B cell (primary cell): ENCODE data around the gene EML3. TPM values are rescaled to one million over a fixed set of nuclear protein-coding genes. Genes with fewer than 3 reads are reported as not detected.
A peak's percentile ranks its signal among the peaks of the same experiment; 100 is the strongest.

Experiments
- ATAC-seq: fragments of 200-7000 bp; cut with Tn5 transposase; one replicate; pipeline ENCODE4 v1.10.0; 2021; ENCODE audit warnings: low read depth, mild to moderate bottlenecking, moderate number of reproducible peaks, moderate library complexity
- CTCF ChIA-PET: fragments of 350-600 bp; sonication (Branson Sonifier 250); formaldehyde crosslinking; loops from one replicate; lab custom pipeline; 2021; ENCODE audit warnings: antibody characterized with exemption, inconsistent platforms; lab: Charles Lee
- POLR2A ChIA-PET: fragments of 350-600 bp; sonication (Branson Sonifier 250); formaldehyde crosslinking; loops from one replicate; lab custom pipeline; 2021; ENCODE audit warnings: antibody characterized with exemption; lab: Charles Lee
- DNase-seq: peaks from one replicate; pipeline ENCODE4 v3.0.0; 2013
- H2AFZ ChIP-seq: 2 replicates; pipeline ENCODE4 v1.6.1; 2012; ENCODE audit warnings: mild to moderate bottlenecking, low read depth, low read length; ENCODE audit not compliant: insufficient read depth, poor library complexity, severe bottlenecking
- H3K27ac ChIP-seq, 2 donors: 1 replicate in 1 of 2; 2 replicates in 1 of 2; pipeline ENCODE4 v1.5.1; 2012 to 2013; ENCODE audit warnings: low read length in 2 of 2, mild to moderate bottlenecking in 2 of 2, moderate library complexity in 1 of 2
- H3K27me3 ChIP-seq, 4 experiments: fragments of 200-600 bp in 1 of 4; sonication (generic) in 1 of 4; replicated peaks in 1 of 4; 1 replicate in 2 of 4; 2 replicates in 2 of 4; pipeline versions ENCODE4 v1.6.1 to v1.7.0; 2013 to 2016; ENCODE audit warnings: low read length in 3 of 4, mild to moderate bottlenecking in 2 of 4, mixed read lengths in 1 of 4, moderate library complexity in 1 of 4; ENCODE audit not compliant: insufficient read depth in 4 of 4, control insufficient read depth in 3 of 4; ENCODE audit errors: control extremely low read depth in 1 of 4
- H3K36me3 ChIP-seq, 2 experiments: replicated peaks in 1 of 2; 1 replicate in 1 of 2; 2 replicates in 1 of 2; pipeline versions ENCODE4 v1.6.1 to v1.7.1; 2013; ENCODE audit warnings: low read length in 1 of 2; ENCODE audit not compliant: insufficient read depth in 2 of 2, control insufficient read depth in 1 of 2; ENCODE audit errors: control extremely low read depth in 1 of 2, extremely low read depth in 1 of 2
- H3K4me1 ChIP-seq, 2 donors: fragments of 200-600 bp in 1 of 2; sonication (generic) in 1 of 2; 1 replicate in 1 of 2; 2 replicates in 1 of 2; pipeline versions ENCODE4 v1.5.1 to v1.6.1; 2013 to 2017; ENCODE audit warnings: low read length in 2 of 2; ENCODE audit not compliant: control insufficient read depth in 2 of 2, insufficient read depth in 2 of 2
- H3K4me2 ChIP-seq: replicated peaks from 2 replicates; pipeline ENCODE3; 2012; ENCODE audit warnings: mild to moderate bottlenecking, low read depth, low read length; ENCODE audit not compliant: poor library complexity, severe bottlenecking
- H3K4me3 ChIP-seq, 5 experiments: fragments of 200-600 bp in 1 of 5; sonication (generic) in 1 of 5; 1 replicate in 3 of 5; 2 replicates in 2 of 5; pipeline versions ENCODE4 v1.5.1 to v1.7.0; 2011 to 2016; ENCODE audit warnings: low read length in 4 of 5, mild to moderate bottlenecking in 4 of 5, low read depth in 2 of 5, control low read depth in 1 of 5, moderate library complexity in 1 of 5; ENCODE audit not compliant: insufficient read depth in 1 of 5; ENCODE audit errors: control extremely low read depth in 1 of 5, extremely low read depth in 1 of 5
- H3K79me2 ChIP-seq: fragments of 200-600 bp; sonication (generic); one replicate; pipeline ENCODE4 v1.6.0; 2016; ENCODE audit warnings: low read length; ENCODE audit not compliant: control insufficient read depth, insufficient read depth
- H3K9ac ChIP-seq: fragments of 200-600 bp; sonication (generic); 2 replicates; pipeline ENCODE4 v1.6.1; 2017; ENCODE audit warnings: mild to moderate bottlenecking, low read length, moderate library complexity
- H3K9me3 ChIP-seq, 3 donors: one replicate each; pipeline versions ENCODE4 v1.6.1 to v1.7.1; 2013; ENCODE audit warnings: low read length in 2 of 3; ENCODE audit not compliant: control insufficient read depth in 2 of 3, insufficient read depth in 1 of 3; ENCODE audit errors: control extremely low read depth in 1 of 3
- H4K20me1 ChIP-seq: 2 replicates; pipeline ENCODE4 v1.6.0; 2012; ENCODE audit warnings: mild to moderate bottlenecking, low read length; ENCODE audit not compliant: insufficient read depth, control insufficient read depth, poor library complexity, severe bottlenecking
- H3K27ac Mint-ChIP-seq: one replicate; pipeline ENCODE4 v1.8.0; 2021; ENCODE audit warnings: mixed read lengths
- H3K27me3 Mint-ChIP-seq: one replicate; pipeline ENCODE4 v1.8.0; 2021; ENCODE audit warnings: mixed read lengths
- H3K4me1 Mint-ChIP-seq: one replicate; pipeline ENCODE4 v1.8.0; 2021; ENCODE audit warnings: mixed read lengths
- H3K4me3 Mint-ChIP-seq: one replicate; pipeline ENCODE4 v1.8.0; 2021; ENCODE audit warnings: mixed read lengths
- H3K9me3 Mint-ChIP-seq: one replicate; pipeline ENCODE4 v1.8.0; 2022; ENCODE audit warnings: mixed read lengths; ENCODE audit not compliant: insufficient read depth
- CTCF ChIP-seq: fragments of 200-600 bp; IDR thresholded peaks from one replicate; pipeline ENCODE4 v1.8.0; 2022; ENCODE audit warnings: antibody characterized with exemption, mild to moderate bottlenecking
- EZH2 ChIP-seq: IDR thresholded peaks from 2 replicates; pipeline ENCODE4 v1.6.1; 2012; ENCODE audit warnings: borderline replicate concordance, low read depth, mild to moderate bottlenecking, moderate library complexity, low read length; ENCODE audit not compliant: insufficient read depth, poor library complexity, severe bottlenecking
- WGBS: methylation state at CpG from one replicate; pipeline ENCODE4 v1.1.5; 2013; ENCODE audit warnings: missing lambda C conversion rate; ENCODE audit not compliant: insufficient coverage; 5-methylcytosine and 5-hydroxymethylcytosine counted together
- intact Hi-C: fragments of 100-400 bp; cut with micrococcal nuclease; formaldehyde crosslinking; loops from one replicate; pipeline ENCODE4 v1.10.0; 2022
- polyA plus RNA-seq: library from polyadenylated mRNA; depleted of rRNA; stranded (reverse); fragments of >200 nt; gene quantifications from 2 replicates; pipeline ENCODE4 v1.2.3, GENCODE V29; 2012
- total RNA-seq, 2 donors: library from RNA; stranded (reverse); fragments of 120-200 nt in 1 of 2; gene quantifications; 1 replicate in 1 of 2; 2 replicates in 1 of 2; pipeline versions ENCODE4 v1.2.3 to v1.2.4, GENCODE V29; 2013 to 2022

EML3 gene
- total and polyA plus RNA-seq, 2 donors (not counting 1 experiment from before 2014, with no cell fraction given), result 127 to 128 TPM

- peaks cover 6 to 45% of the 10 kb centered on the region in 2 experiments for H3K36me3 ChIP-seq
- H3K9me3 ChIP-seq, result peaks cover 0 to 3% (median 0%) of the 10 kb centered on the region in 3 donors
- no peak for TF ChIP-seq CTCF
- TF ChIP-seq EZH2, result no peak
- ATAC-seq, result peak; percentile 1
- Mint-ChIP-seq H3K27me3 (no peaks in the 10 kb centered on the region), H3K4me3 (peak overlapping the region; percentile 92), H3K9me3 (no peaks in the 10 kb centered on the region), H3K27ac (peak overlapping the region; percentile 95), H3K4me1 (peaks cover 48% of the 10 kb centered on the region)
- H3K27me3 ChIP-seq, result no peaks in the 10 kb centered on the region
- intact Hi-C loops, result loop anchor here (1.0 to 5.0 kb wide), 5 partner anchors 17 to 306 kb away; partner anchors contain the start of genes BSCL2, GNG3, SLC3A2 and STX5
- peaks cover 3% of the 10 kb centered on the region for H4K20me1 ChIP-seq
- peak overlapping the region; percentile 63 to 76 for H3K27ac ChIP-seq
- no peak for DNase-seq
- H2AFZ ChIP-seq, result peak overlapping the region; percentile 87
- H3K9ac ChIP-seq, result peak overlapping the region; percentile 86
- POLR2A ChIA-PET, result interaction anchor here (0.5 to 2.3 kb wide), 19 partner anchors 11 to 267 kb away, joined by 3 to 35 read pairs (median 4); partner anchors contain the start of genes B3GAT3, C11orf98, CSKMT and HNRNPUL2
- peaks cover 18% of the 10 kb centered on the region for H3K79me2 ChIP-seq
- H3K4me2 ChIP-seq, result peak overlapping the region; percentile 90
- peaks cover 12 to 25% of the 10 kb centered on the region in 2 donors for H3K4me1 ChIP-seq
- H3K4me3 ChIP-seq, result peak overlapping the region; percentile 74 to 99 (median 80)
- CTCF ChIA-PET, result interaction anchor here (0.6 to 6.1 kb wide), 13 partner anchors 9 to 212 kb away, joined by 3 to 33 read pairs (median 4); partner anchors contain the start of genes LBHD1, TUT1 and UQCC3
- under 1% methylated on average over 33 of the region's 33 CpGs for WGBS
Observed at GRCh38 chr11:62574363-62575071, 38.1 kb downstream of the EML3 start.
